Gastroesophageal sphincter (tissue), 3 donors: Measurements from ENCODE around the gene SVBP.

ENCODE experiments used
- EP300 ChIP-seq: sonication (generic); formaldehyde crosslinking; IDR thresholded peaks from one replicate; pipeline ENCODE4 v1.6.1; 2017; ENCODE audit warnings: antibody characterized with exemption, mild to moderate bottlenecking
- POLR2A ChIP-seq, 2 donors: fragments of 450-650 bp; IDR thresholded peaks; one replicate each; pipeline ENCODE4 v1.6.1; 2017; ENCODE audit warnings: antibody characterized with exemption in 2 of 2, mild to moderate bottlenecking in 2 of 2, moderate library complexity in 1 of 2
- POLR2AphosphoS5 ChIP-seq: sonication (generic); formaldehyde crosslinking; IDR thresholded peaks from one replicate; pipeline ENCODE4 v1.6.1; 2017; ENCODE audit warnings: antibody characterized with exemption
- TF ChIP-seq, protein P1 (sequence below), 4 experiments: fragments of 200-600 bp in 2 of 4; fragments of 450-650 bp in 2 of 4; sonication (generic) in 1 of 4; IDR thresholded peaks; one replicate each; pipeline ENCODE4 v1.5.1; 2017 to 2019; ENCODE audit warnings: antibody characterized with exemption in 4 of 4, mild to moderate bottlenecking in 2 of 4, moderate library complexity in 2 of 4

DNA sequence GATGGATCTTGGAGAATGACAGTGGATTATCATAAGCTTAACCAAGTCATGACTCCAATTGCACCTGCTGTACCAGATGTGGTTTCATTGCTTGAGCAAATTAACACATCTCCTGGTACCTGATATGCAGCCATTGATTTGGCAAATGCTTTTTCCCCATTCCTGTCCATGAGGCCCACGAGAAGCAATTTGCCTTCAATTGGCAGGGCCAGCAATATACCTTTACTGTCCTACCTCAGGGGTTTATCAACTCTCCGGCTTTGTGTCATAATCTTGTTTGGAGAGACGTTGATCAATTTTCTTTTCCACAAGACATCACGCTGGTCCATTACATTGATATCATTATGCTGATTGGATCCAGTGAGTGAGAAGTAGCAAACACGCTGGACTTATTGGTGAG lies 49.4 kb upstream of the SVBP start:
- TF ChIP-seq POLR2A (IDR thresholded peaks at IDR 0.05) (no peak), POLR2AphosphoS5 (no peak), EP300 (no peak)
- TF ChIP-seq, protein P1, sequence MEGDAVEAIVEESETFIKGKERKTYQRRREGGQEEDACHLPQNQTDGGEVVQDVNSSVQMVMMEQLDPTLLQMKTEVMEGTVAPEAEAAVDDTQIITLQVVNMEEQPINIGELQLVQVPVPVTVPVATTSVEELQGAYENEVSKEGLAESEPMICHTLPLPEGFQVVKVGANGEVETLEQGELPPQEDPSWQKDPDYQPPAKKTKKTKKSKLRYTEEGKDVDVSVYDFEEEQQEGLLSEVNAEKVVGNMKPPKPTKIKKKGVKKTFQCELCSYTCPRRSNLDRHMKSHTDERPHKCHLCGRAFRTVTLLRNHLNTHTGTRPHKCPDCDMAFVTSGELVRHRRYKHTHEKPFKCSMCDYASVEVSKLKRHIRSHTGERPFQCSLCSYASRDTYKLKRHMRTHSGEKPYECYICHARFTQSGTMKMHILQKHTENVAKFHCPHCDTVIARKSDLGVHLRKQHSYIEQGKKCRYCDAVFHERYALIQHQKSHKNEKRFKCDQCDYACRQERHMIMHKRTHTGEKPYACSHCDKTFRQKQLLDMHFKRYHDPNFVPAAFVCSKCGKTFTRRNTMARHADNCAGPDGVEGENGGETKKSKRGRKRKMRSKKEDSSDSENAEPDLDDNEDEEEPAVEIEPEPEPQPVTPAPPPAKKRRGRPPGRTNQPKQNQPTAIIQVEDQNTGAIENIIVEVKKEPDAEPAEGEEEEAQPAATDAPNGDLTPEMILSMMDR (IDR thresholded peaks at IDR 0.05), result no peak
